A549 (cell line): ENCODE measurements around the gene TCERG1L. TPM values are rescaled to one million over a fixed set of nuclear protein-coding genes. Genes with fewer than 3 reads are reported as not detected.

ENCODE experiments used
- ATAC-seq, 2 experiments: fragments of 200-7000 bp in 1 of 2; fragments of >200 bp in 1 of 2; cut with Nextera tagmentation in 1 of 2; cut with Tn5 transposase in 1 of 2; 3 replicates each; pipeline versions ENCODE4 v1.8.0 to v1.9.1; 2018 to 2020; ENCODE audit warnings: mild to moderate bottlenecking in 1 of 2, moderate library complexity in 1 of 2
- CTCF ChIA-PET: fragments of 300-600 bp; sonication (Branson Sonifier 250); formaldehyde crosslinking; extraction: SDS; loops from one replicate; lab custom pipeline; 2021; ENCODE audit warnings: antibody characterized with exemption, inconsistent platforms; lab: Yijun Ruan, JAX
- POLR2A ChIA-PET: fragments of 350-600 bp; formaldehyde crosslinking; extraction: SDS; loops from one replicate; lab custom pipeline; 2021; ENCODE audit warnings: antibody characterized with exemption, inconsistent platforms; lab: Yijun Ruan, JAX
- DNase-seq, 2 experiments: peaks; one replicate each; pipeline versions ENCODE4 v3.0.0 to v3.0.0-alpha.2; 2011 to 2016; ENCODE audit warnings: low read depth in 1 of 2, low spot score in 1 of 2
- FAIRE-seq: peaks from 2 replicates; lab custom pipeline; 2011; peaks lifted over from hg19 to GRCh38; lab: Jason Lieb, UNC
- H3K27ac ChIP-seq, 2 experiments: fragments of >200 bp; sonication (Bioruptor Twin); formaldehyde crosslinking; 3 replicates each; pipeline ENCODE4 v1.5.1; 2016 to 2017
- H3K4me1 ChIP-seq: fragments of >200 bp; sonication (Bioruptor Twin); formaldehyde crosslinking; 3 replicates; pipeline ENCODE4 v1.6.1; 2016
- H3K4me2 ChIP-seq: fragments of >200 bp; sonication (Bioruptor Twin); formaldehyde crosslinking; 3 replicates; pipeline ENCODE4 v1.6.1; 2016
- H3K4me3 ChIP-seq: fragments of >200 bp; sonication (Bioruptor Twin); formaldehyde crosslinking; 3 replicates; pipeline ENCODE4 v1.5.1; 2016
- H3K9me3 ChIP-seq: fragments of >200 bp; sonication (Bioruptor Twin); formaldehyde crosslinking; 3 replicates; pipeline ENCODE4 v1.6.1; 2016
- BCL3 ChIP-seq: fragments of >200 bp; sonication (Bioruptor Twin); formaldehyde crosslinking; IDR thresholded peaks from 3 replicates; pipeline ENCODE4 v1.6.1; 2016
- EP300 ChIP-seq, 2 experiments: fragments of >200 bp; sonication (Bioruptor Twin); formaldehyde crosslinking; IDR thresholded peaks; 2 replicates in 1 of 2; 3 replicates in 1 of 2; pipeline ENCODE4 v1.6.1; 2016 to 2017
- FOSB ChIP-seq: fragments of 250-450 bp; sonication (Bioruptor Pico); IDR thresholded peaks from 2 replicates; pipeline ENCODE4 v1.5.0; 2020; ENCODE audit warnings: mild to moderate bottlenecking, moderate library complexity
- FOXS1 ChIP-seq: fragments of 250-450 bp; sonication (Bioruptor Pico); IDR thresholded peaks from 2 replicates; pipeline ENCODE4 v1.5.0; 2020; ENCODE audit warnings: mild to moderate bottlenecking, moderate library complexity
- GATA3 ChIP-seq: IDR thresholded peaks from 2 replicates; pipeline ENCODE4 v1.6.1; 2012; ENCODE audit warnings: borderline replicate concordance
- HEYL ChIP-seq: fragments of 250-450 bp; sonication (Bioruptor Pico); IDR thresholded peaks from 2 replicates; pipeline ENCODE4 v1.8.0; 2021; ENCODE audit warnings: mild to moderate bottlenecking, moderate library complexity
- HMGXB4 ChIP-seq: fragments of 250-450 bp; sonication (Bioruptor Pico); IDR thresholded peaks from 2 replicates; pipeline ENCODE4 v1.5.0; 2021; ENCODE audit warnings: mild to moderate bottlenecking, moderate library complexity, borderline replicate concordance
- HOXA7 ChIP-seq: fragments of 250-450 bp; sonication (Bioruptor Pico); IDR thresholded peaks from 2 replicates; pipeline ENCODE4 v1.5.0; 2020; ENCODE audit warnings: mild to moderate bottlenecking, moderate library complexity
- HOXB5 ChIP-seq: fragments of 250-450 bp; sonication (Bioruptor Pico); IDR thresholded peaks from 2 replicates; pipeline ENCODE4 v1.5.0; 2020; ENCODE audit warnings: mild to moderate bottlenecking, moderate library complexity
- MAFK ChIP-seq: fragments of 450-650 bp; IDR thresholded peaks from 2 replicates; pipeline ENCODE4 v1.6.1; 2014; ENCODE audit not compliant: partially characterized antibody
- NFE2L2 ChIP-seq: fragments of 150-350 bp; conservative IDR thresholded peaks from 2 replicates; pipeline ENCODE4 v1.6.1; 2014; ENCODE audit warnings: low read length
- NR3C1 ChIP-seq: fragments of >200 bp; sonication (Bioruptor Twin); formaldehyde crosslinking; IDR thresholded peaks from 3 replicates; pipeline ENCODE4 v1.6.1; 2017
- POLR2AphosphoS2 ChIP-seq: conservative IDR thresholded peaks from 2 replicates; pipeline ENCODE4 v1.6.1; 2012; ENCODE audit warnings: low read length, improper control_type of control experiment, inconsistent platforms
- TFCP2L1 ChIP-seq: fragments of 250-450 bp; sonication (Bioruptor Pico); IDR thresholded peaks from 2 replicates; pipeline ENCODE4 v1.5.0; 2021; ENCODE audit warnings: mild to moderate bottlenecking
- WGBS: methylation state at CpG from one replicate; pipeline ENCODE4 v1.1.6; 2017; ENCODE audit errors: missing lambda C conversion rate; 5-methylcytosine and 5-hydroxymethylcytosine counted together
- polyA plus RNA-seq, 4 experiments: library from polyadenylated mRNA; depleted of rRNA in 3 of 4; stranded (reverse); fragments of >200 nt; fragmentation: RNase III in 1 of 4; extraction: RNeasy Plus Mini Kit Qiagen cat#74134 plus additional on column Dnase treatment in 1 of 4; gene quantifications; 2 replicates in 3 of 4; 3 replicates in 1 of 4; pipeline ENCODE4 v1.2.3, GENCODE V29; 2011 to 2017
- TF ChIP-seq, protein P1 (sequence below): fragments of 200-600 bp; sonication (generic); IDR thresholded peaks from 2 replicates; pipeline ENCODE4 v1.6.1; 2016; ENCODE audit warnings: antibody characterized with exemption, mild to moderate bottlenecking, moderate library complexity

Gene TCERG1L
- polyA plus RNA-seq, 2 of the 4 experiments (the other 2 are of a cell fraction) = not detected

DNA sequence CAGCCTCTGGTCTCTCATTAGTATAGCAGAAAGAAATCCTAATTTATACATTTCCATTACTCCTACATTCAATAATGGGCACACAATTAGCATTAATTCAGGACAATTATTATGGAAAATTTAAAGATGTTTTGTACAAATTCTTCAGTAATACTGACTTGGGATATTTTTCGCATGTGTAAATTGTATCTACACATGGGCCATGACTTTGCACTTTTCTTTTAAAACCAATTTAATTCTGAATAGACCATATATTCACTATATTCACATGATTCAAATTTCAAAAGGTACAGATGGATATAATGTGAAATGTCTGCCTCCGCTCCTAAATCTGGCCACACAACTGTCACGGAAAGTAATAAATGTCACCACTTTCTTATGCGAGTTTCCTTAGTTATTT lies 123.0 kb downstream of the TCERG1L start:
- FAIRE-seq (no peak), ATAC-seq (no peak), DNase-seq (no peak)
- ChIA-PET POLR2A (no interaction called here), CTCF (no interaction called here)
- WGBS = 48% methylated on average over 4 of the region's 4 CpGs
- TF ChIP-seq NFE2L2 (peak; percentile 52), MAFK (peak; percentile 29), EP300 (IDR thresholded peaks at IDR 0.05) (no peak)
- no peaks in the 10 kb centered on the region for H3K9me3 ChIP-seq
- no peaks in the 10 kb centered on the region for H3K4me1 ChIP-seq
- no peak overlapping the region for H3K27ac ChIP-seq
- H3K4me3 ChIP-seq = no peak overlapping the region
- no peak overlapping the region for H3K4me2 ChIP-seq

DNA sequence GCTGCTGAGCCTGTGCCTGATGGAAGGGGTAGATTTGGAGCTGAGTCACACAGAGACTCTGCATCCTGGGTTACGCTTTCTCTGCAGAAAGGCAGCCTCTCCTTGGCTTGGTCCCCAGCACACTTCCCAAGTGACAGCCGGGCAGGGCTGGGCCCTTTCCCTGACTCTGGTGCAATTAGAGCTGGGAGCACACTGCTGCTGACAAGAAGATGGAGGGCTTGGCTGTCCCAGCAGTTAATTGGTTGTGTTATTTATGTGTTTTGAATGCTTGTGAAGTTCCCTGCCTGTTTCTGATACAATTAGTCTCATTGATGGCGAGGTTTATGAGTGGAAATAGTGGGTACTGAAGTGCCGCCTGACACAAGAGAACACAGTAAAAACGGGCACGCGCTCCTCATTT lies 123.6 kb downstream of the TCERG1L start:
- no peak for DNase-seq
- H3K27ac ChIP-seq = no peak overlapping the region
- TF ChIP-seq NR3C1 = no peak
- no peak for TF ChIP-seq BCL3
- no peak for TF ChIP-seq TFCP2L1
- no peak for TF ChIP-seq HEYL (CRISPR knock-in tag)
- TF ChIP-seq, protein P1, sequence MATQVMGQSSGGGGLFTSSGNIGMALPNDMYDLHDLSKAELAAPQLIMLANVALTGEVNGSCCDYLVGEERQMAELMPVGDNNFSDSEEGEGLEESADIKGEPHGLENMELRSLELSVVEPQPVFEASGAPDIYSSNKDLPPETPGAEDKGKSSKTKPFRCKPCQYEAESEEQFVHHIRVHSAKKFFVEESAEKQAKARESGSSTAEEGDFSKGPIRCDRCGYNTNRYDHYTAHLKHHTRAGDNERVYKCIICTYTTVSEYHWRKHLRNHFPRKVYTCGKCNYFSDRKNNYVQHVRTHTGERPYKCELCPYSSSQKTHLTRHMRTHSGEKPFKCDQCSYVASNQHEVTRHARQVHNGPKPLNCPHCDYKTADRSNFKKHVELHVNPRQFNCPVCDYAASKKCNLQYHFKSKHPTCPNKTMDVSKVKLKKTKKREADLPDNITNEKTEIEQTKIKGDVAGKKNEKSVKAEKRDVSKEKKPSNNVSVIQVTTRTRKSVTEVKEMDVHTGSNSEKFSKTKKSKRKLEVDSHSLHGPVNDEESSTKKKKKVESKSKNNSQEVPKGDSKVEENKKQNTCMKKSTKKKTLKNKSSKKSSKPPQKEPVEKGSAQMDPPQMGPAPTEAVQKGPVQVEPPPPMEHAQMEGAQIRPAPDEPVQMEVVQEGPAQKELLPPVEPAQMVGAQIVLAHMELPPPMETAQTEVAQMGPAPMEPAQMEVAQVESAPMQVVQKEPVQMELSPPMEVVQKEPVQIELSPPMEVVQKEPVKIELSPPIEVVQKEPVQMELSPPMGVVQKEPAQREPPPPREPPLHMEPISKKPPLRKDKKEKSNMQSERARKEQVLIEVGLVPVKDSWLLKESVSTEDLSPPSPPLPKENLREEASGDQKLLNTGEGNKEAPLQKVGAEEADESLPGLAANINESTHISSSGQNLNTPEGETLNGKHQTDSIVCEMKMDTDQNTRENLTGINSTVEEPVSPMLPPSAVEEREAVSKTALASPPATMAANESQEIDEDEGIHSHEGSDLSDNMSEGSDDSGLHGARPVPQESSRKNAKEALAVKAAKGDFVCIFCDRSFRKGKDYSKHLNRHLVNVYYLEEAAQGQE = no peak
- TF ChIP-seq FOXS1 (CRISPR knock-in tag) = no peak
- TF ChIP-seq, all 56 proteins: peak for 0
- H3K4me1 ChIP-seq = no peaks in the 10 kb centered on the region
- POLR2A ChIA-PET = no interaction called here
- H3K4me2 ChIP-seq = no peak overlapping the region
- FAIRE-seq (no peak), ATAC-seq (no peak)
- H3K4me3 ChIP-seq = no peak overlapping the region
- WGBS = 44% methylated on average over 7 of the region's 7 CpGs
- CTCF ChIA-PET = no interaction called here
- no peaks in the 10 kb centered on the region for H3K9me3 ChIP-seq

GRCh38 chr10:131187274-131187673 lies 124.2 kb downstream of the TCERG1L start:
- ATAC-seq (no peak), FAIRE-seq (no peak), DNase-seq (no peak)
- POLR2A ChIA-PET = no interaction called here
- TF ChIP-seq GATA3 (no peak), HMGXB4 (CRISPR knock-in tag) (no peak), HOXA7 (CRISPR knock-in tag) (no peak), FOSB (CRISPR knock-in tag) (no peak), BCL3 (no peak), HOXB5 (CRISPR knock-in tag) (no peak), FOXS1 (CRISPR knock-in tag) (no peak), POLR2AphosphoS2 (no peak)
- Histone ChIP-seq H3K4me1 (no peaks in the 10 kb centered on the region), H3K27ac (no peak overlapping the region), H3K4me3 (no peak overlapping the region), H3K9me3 (no peaks in the 10 kb centered on the region), H3K4me2 (no peak overlapping the region)
- CTCF ChIA-PET = no interaction called here
- WGBS = 0% methylated on average over 5 of the region's 7 CpGs
